MCF 10A (cell line): ENCODE measurements around the gene FERMT2. TPM values are rescaled to one million over a fixed set of nuclear protein-coding genes. Genes with fewer than 3 reads are reported as not detected.

Experiments used
- BruUV-seq: library from RNA; stranded (reverse); fragments of 400-500 nt; replicated peaks from 2 replicates; lab custom pipeline; 2021; lab: Mats Ljungman, UMichigan
- CTCF ChIA-PET: fragments of 300-600 bp; sonication (Branson Sonifier 250); formaldehyde crosslinking; extraction: SDS; loops from one replicate; lab custom pipeline; 2021; ENCODE audit warnings: antibody characterized with exemption, inconsistent platforms; lab: Yijun Ruan, JAX
- POLR2A ChIA-PET: fragments of 300-600, 350-650 bp; sonication (Branson Sonifier 250); formaldehyde crosslinking; extraction: SDS; loops from one replicate; lab custom pipeline; 2020; ENCODE audit warnings: antibody characterized with exemption, inconsistent platforms; lab: Yijun Ruan, JAX
- DNase-seq: peaks from one replicate; pipeline ENCODE4 v3.0.0-alpha.2; 2018; ENCODE audit not compliant: unreplicated experiment
- H3K27ac Mint-ChIP-seq: one replicate; pipeline ENCODE4 v1.8.0; 2022; ENCODE audit warnings: mild to moderate bottlenecking, low read depth, mixed read lengths; ENCODE audit not compliant: unreplicated experiment
- H3K27me3 Mint-ChIP-seq: one replicate; pipeline ENCODE4 v1.8.0; 2022; ENCODE audit warnings: mixed read lengths; ENCODE audit not compliant: insufficient read depth, unreplicated experiment
- H3K36me3 Mint-ChIP-seq: one replicate; pipeline ENCODE4 v1.8.0; 2022; ENCODE audit warnings: mild to moderate bottlenecking, moderate library complexity, mixed read lengths; ENCODE audit not compliant: insufficient read depth, unreplicated experiment
- H3K4me1 Mint-ChIP-seq: one replicate; pipeline ENCODE4 v1.8.0; 2022; ENCODE audit warnings: mixed read lengths; ENCODE audit not compliant: insufficient read depth, unreplicated experiment
- H3K4me3 Mint-ChIP-seq: one replicate; pipeline ENCODE4 v1.8.0; 2022; ENCODE audit warnings: mild to moderate bottlenecking, moderate library complexity, mixed read lengths; ENCODE audit not compliant: unreplicated experiment
- H3K9me3 Mint-ChIP-seq: one replicate; pipeline ENCODE4 v1.8.0; 2022; ENCODE audit warnings: mixed read lengths; ENCODE audit not compliant: unreplicated experiment
- intact Hi-C: fragments of 100-400 bp; cut with micrococcal nuclease; formaldehyde crosslinking; loops from 2 replicates; pipeline ENCODE4 v1.14.1; 2022
- total RNA-seq: library from RNA; stranded (reverse); gene quantifications from 2 replicates; pipeline ENCODE4 v1.2.3, GENCODE V29; 2022
- TF ChIP-seq, protein P1 (sequence below): fragments of 200-600 bp; IDR thresholded peaks from one replicate; pipeline ENCODE4 v1.8.0; 2022; ENCODE audit warnings: antibody characterized with exemption, mild to moderate bottlenecking; ENCODE audit not compliant: unreplicated experiment

The FERMT2 gene
- total RNA-seq, 1 experiment from 2014 or later, result 62.7 TPM

DNA sequence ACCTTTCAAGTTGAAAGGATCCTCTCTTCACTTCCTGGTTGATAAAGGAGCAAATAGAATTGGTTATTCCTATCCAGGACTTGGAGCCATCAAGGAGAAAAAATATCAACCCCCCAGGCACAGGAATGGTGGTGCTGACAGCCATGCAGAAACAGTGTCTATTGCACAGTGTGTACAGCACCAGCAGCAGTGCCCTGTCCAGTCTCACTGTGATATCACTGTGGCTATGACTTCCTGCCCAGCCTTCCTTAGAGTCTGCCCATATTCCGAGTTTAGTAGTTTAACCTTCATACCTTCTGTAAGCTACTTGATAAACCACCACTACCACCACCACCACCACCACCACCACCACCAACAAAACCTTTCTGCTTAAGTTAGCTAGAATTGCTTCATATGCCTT, 45.1 kb upstream of the FERMT2 start:
- ChIA-PET CTCF (interaction anchor here (1.1 kb wide), 1 partner anchor 15 kb away, joined by 3 read pairs; no protein-coding TSS in a partner anchor), POLR2A (interaction anchor here (0.6 to 1.2 kb wide), 3 partner anchors 13 to 265 kb away, joined by 3 to 4 read pairs (median 4); no protein-coding TSS in a partner anchor)
- intact Hi-C loops, result no loop called here
- TF ChIP-seq, protein P1, sequence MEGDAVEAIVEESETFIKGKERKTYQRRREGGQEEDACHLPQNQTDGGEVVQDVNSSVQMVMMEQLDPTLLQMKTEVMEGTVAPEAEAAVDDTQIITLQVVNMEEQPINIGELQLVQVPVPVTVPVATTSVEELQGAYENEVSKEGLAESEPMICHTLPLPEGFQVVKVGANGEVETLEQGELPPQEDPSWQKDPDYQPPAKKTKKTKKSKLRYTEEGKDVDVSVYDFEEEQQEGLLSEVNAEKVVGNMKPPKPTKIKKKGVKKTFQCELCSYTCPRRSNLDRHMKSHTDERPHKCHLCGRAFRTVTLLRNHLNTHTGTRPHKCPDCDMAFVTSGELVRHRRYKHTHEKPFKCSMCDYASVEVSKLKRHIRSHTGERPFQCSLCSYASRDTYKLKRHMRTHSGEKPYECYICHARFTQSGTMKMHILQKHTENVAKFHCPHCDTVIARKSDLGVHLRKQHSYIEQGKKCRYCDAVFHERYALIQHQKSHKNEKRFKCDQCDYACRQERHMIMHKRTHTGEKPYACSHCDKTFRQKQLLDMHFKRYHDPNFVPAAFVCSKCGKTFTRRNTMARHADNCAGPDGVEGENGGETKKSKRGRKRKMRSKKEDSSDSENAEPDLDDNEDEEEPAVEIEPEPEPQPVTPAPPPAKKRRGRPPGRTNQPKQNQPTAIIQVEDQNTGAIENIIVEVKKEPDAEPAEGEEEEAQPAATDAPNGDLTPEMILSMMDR, result no peak
- Mint-ChIP-seq H3K4me3 (no peak overlapping the region), H3K27ac (no peak overlapping the region), H3K36me3 (no peaks in the 10 kb centered on the region), H3K4me1 (no peaks in the 10 kb centered on the region), H3K9me3 (no peaks in the 10 kb centered on the region), H3K27me3 (no peaks in the 10 kb centered on the region)
- no TSS peak for BruUV-seq
- no peak for DNase-seq

DNA sequence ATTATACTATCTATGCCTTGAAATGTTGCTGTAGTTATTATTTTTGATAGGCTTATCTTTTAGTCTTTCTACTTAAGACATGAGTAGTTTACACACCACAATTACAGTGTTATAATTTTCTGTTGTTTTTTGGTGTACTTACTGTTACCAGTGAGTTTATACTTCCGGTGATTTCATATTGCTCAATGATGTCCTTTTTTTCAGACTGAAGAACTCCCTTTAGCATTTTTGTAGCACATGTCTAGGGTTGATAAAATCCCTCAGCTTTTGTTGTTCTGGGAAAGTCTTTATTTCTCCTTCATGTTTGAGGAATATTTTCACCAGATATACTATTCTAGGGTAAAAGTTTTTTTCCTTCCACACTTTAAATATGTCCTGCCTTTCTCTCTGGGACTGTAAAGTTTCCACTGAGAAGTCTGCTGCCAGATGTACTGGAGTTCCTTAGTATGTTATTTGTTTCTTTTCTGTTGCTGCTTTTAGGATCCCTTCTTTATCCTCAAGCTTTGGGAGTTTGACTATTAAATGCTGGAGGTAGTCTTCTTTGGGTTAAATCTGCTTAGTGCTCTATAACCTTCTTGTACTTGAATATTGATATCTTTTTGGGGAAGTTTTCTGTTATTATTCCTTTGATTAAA, 41.5 kb upstream of the FERMT2 start:
- no TSS peak for BruUV-seq
- no peak for DNase-seq
- CTCF ChIA-PET, result interaction anchor here (0.9 kb wide), 1 partner anchor 40 kb away, joined by 3 read pairs; no protein-coding TSS in a partner anchor
- TF ChIP-seq, protein P1, result no peak
- H3K4me3 Mint-ChIP-seq, result no peak overlapping the region
- no peak overlapping the region for H3K27ac Mint-ChIP-seq
- no peaks in the 10 kb centered on the region for H3K9me3 Mint-ChIP-seq
- no peaks in the 10 kb centered on the region for H3K4me1 Mint-ChIP-seq
- POLR2A ChIA-PET, result interaction anchor here (0.6 kb wide), 1 partner anchor 303 kb away, joined by 4 read pairs; no protein-coding TSS in a partner anchor
- intact Hi-C loops, result no loop called here
- H3K27me3 Mint-ChIP-seq, result no peaks in the 10 kb centered on the region
- H3K36me3 Mint-ChIP-seq, result no peaks in the 10 kb centered on the region

DNA sequence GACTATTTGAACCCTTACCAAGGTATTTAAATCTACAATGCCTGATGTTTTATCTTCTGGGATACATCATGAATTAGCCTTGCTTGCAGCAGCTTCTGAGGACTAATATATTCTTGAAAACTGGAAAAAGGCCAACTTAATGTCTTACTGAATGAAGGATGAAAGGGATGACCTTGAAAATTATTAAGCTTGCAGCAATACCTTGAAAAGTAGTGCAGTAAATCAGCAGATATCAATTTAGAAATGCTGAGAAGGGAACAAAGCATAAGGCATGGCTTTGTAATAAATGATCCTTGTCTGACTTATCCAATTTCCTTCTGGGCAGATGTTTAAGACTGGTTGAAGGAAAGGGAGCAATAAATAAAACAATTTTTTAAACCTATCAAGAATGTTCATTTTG, 37.3 kb upstream of the FERMT2 start:
- no peaks in the 10 kb centered on the region for H3K9me3 Mint-ChIP-seq
- intact Hi-C loops, result no loop called here
- CTCF ChIA-PET, result interaction anchor here (0.7 kb wide), 1 partner anchor 165 kb away, joined by 3 read pairs; no protein-coding TSS in a partner anchor

DNA sequence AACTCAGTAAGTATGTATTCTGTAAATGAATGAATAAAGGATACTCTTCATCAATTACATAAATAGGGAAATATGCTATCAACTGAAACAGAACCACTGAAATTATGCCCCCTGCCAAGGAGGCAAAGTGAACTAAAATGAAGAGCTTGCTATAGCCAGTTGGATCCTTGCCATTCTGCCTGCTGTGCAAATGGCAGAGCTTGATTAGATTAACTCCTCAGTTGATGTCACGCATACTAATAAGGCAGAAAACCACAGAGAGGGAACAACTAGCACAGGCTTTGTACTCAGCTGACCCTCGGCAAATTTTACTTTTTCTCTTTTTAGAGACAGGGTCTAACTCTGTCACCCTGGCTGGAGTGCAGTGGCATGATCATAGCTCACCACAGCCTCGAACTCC, 36.7 kb upstream of the FERMT2 start:
- TF ChIP-seq, protein P1, result no peak
- CTCF ChIA-PET, result no interaction called here
- no peaks in the 10 kb centered on the region for H3K36me3 Mint-ChIP-seq

More for the DNA sequence above, 37.3 kb upstream of the FERMT2 start:
- no peak overlapping the region for H3K27ac Mint-ChIP-seq
- no TSS peak for BruUV-seq
- H3K36me3 Mint-ChIP-seq, result no peaks in the 10 kb centered on the region
- H3K27me3 Mint-ChIP-seq, result no peaks in the 10 kb centered on the region
- POLR2A ChIA-PET, result interaction anchor here (1.6 kb wide), 1 partner anchor 10 kb away, joined by 3 read pairs; no protein-coding TSS in a partner anchor
- H3K4me1 Mint-ChIP-seq, result no peaks in the 10 kb centered on the region
- TF ChIP-seq, protein P1, result no peak
- DNase-seq, result no peak
- no peak overlapping the region for H3K4me3 Mint-ChIP-seq

More for the DNA sequence above, 36.7 kb upstream of the FERMT2 start:
- BruUV-seq, result no TSS peak
- intact Hi-C loops, result no loop called here
- Mint-ChIP-seq H3K27ac (no peak overlapping the region), H3K9me3 (no peaks in the 10 kb centered on the region), H3K27me3 (no peaks in the 10 kb centered on the region), H3K4me3 (no peak overlapping the region), H3K4me1 (no peaks in the 10 kb centered on the region)
- no peak for DNase-seq
- POLR2A ChIA-PET, result interaction anchor here (1.6 kb wide), 1 partner anchor 11 kb away, joined by 3 read pairs; no protein-coding TSS in a partner anchor
